GM18909 (cell line): ENCODE results near the gene PLXDC1.
"Not testable (repeated sequence)": the region's sequence is repeated elsewhere in the genome, so short reads cannot be mapped to it uniquely, and the experiment has no call there.

ENCODE experiments used
- ATAC-seq: cut with Tn5 transposase; IDR thresholded peaks from one replicate; pipeline ENCODE4 v1.9.1; 2021; ENCODE audit warnings: mild to moderate bottlenecking; ENCODE audit not compliant: unreplicated experiment, poor library complexity

The PLXDC1 gene

DNA sequence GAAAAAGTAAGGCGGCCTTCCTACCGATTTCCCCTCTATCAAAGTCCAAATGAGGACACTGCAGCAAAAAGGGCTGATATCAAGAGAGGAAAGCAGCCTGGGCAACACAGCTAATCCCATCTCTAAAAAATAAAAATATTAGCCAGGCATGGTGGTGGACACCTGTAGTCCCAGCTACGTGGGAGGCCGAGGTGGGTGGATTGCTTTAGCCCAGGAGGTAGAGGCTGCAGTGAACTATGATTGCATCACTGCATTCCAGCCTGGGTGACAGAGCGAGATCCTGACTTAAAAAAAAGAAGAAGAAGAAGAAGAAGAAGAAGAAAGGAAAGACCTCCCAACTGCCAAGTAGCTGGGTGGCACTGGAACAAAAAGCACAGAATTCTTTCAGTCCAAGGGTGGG, 31.6 kb upstream of the PLXDC1 start:
- ATAC-seq, result no peak

- no peak for ATAC-seq
Measured at GRCh38 chr17:39181303-39181702, 29.9 kb upstream of the PLXDC1 start.

- no peak for ATAC-seq
Measured at GRCh38 chr17:39178536-39178935, 27.1 kb upstream of the PLXDC1 start.

GRCh38 chr17:39177256-39177655, 25.8 kb upstream of the PLXDC1 start:
- ATAC-seq, result no peak

DNA sequence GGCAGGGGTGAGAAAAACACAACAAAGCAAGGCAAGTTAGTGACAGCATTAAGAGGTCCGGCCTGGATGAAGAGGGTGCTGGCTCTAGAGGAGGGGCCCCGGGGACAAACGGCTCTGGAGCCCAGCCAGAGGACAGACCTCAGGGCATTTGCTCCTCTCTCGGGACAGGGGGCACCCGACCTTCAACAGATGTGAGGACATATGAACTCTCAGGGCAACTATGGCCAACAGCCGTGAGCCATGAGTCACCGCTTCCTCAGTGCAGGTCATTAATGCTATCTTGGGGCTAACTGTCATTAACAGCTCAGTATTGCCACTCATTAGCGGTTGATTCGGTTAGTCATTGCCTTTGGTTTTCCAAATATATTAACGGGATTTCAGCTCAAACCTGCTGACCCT, 24.3 kb upstream of the PLXDC1 start:
- no peak for ATAC-seq

DNA sequence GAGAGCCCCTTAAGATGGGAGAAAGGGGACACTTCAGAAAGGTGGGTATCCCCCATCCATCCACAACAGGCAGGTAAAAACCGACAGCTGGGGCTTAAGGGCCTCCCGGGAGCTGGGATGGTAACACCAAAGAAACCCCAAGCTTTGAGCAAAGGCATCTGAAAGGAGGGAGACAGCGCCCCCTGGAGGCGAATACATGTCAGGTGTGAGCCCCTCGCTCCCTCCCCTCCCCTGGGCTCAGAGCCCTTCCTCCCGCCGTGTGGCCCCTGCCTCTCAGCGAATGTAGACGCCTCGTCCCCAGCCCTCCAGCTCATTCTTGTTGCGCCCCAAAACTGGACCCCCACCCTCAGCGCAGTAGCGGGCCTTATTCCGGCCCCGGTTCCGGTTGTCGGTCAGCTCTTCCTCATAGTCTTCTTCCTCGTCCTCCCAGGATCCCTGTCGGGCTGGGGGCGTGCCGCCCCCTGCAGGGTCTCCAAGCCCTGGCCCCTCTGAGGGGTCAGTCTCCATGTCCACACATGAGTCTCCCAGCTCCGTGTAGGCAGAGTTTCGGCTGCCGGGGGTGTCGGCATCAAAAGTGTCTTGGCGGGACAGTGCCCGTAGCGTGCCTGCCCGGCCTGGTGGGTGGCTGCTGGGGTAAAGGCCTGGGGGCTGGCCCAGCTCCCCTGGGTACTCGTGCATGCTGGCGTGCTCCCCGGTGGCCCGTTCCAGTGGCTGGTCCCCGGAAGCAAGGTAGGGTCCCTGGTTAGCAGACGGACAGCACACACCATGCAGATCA, 23.7 kb upstream of the PLXDC1 start:
- no peak for ATAC-seq

DNA sequence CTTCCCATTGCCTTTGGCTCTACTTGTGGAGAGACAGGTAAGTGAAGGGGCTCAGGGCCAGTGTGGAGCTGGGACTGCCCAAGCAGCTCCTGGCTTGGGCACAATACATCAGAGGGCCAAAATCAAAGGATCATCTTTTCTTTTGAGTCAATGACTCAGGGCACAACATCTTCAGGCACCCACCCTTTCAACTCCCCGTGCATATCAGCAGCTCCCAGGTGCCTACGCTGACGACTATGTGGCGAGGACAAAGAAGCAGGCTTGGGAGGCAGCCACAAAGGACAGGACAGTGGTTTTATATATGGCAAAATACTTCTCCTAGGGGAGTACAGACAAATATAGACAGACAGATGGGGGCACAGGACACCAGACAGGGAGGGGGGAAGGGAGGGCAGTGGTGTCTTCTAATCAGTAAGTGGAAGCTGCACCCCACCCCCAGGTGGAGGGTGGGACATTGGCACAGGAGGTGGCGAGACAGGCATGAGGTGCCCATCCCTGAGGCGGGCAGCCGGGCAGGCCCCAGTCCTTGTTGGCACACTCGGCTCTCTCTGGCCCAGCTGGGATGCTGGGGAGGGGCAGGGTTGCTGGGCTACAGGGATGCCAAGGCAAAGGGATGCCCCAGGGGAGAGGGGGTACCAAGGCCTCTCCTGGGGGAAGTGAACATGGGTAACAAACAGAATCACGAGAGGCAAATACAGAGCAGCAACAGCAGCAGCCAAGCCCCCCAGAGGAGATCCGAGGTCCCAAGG, 22.3 kb upstream of the PLXDC1 start:
- no peak for ATAC-seq

DNA sequence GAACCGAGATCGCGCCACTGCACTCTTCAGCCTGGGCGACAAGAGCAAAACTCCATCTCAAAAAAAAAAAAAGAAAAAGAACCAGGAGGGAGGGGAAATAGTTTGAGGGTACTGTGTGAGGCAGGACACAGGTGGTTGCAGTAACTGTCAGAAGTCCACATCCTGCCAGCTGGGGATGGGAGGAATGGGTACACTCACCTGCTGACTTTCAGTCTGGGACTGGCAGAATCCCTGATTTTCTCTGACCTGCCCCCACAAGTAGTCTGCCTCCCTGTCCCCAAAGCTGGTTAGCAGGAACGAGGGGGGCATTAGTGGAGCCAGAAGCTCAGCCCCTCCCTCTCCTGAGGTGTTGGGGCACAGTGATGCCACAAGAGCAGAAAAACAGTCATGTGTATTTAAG, 21.6 kb upstream of the PLXDC1 start:
- no peak for ATAC-seq

DNA sequence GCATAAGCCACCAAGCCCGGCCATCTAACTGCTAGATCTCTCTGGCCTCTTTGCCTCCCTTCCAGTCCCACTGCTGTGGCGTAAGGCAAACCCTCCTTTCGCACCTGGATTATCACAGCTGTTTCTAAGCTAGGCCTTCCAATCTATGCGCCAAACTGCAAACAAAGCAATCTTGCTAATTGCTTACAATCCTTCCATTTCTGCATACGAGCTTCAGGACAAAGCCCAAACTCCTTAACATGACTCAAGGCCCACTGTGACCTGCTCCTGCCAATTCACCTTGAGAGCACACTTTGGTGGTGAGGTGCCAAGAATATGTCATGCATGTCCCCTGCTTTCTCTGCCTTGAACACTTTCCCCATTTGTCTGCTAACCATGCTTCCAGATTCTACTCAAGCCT, 20.5 kb upstream of the PLXDC1 start:
- no peak for ATAC-seq

GRCh38 chr17:39170558-39170957, 19.1 kb upstream of the PLXDC1 start:
- no peak for ATAC-seq

- ATAC-seq, result no peak
Measured at GRCh38 chr17:39170109-39170508, 18.7 kb upstream of the PLXDC1 start.

DNA sequence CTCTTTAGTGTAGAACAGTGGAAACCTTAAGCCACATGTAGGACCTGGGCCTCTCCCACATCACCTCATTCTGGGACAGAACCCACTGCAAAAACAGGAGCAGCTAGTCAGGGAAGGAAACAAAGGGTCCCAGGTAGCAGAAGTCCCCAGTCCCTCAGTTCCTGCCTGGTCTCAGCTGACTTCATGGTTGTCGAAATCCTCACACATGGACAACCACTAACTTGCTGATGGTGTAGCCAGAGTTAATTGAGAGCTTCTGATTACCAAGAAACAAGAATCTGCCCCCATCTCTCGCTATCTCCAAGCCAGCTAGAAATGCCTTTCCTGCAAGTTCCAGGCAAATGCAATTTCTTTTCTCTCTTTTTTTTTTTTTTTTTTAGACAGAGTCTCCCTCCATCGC, 18.1 kb upstream of the PLXDC1 start:
- ATAC-seq, result no peak

GRCh38 chr17:39169101-39169500, 17.7 kb upstream of the PLXDC1 start:
- no peak for ATAC-seq

DNA sequence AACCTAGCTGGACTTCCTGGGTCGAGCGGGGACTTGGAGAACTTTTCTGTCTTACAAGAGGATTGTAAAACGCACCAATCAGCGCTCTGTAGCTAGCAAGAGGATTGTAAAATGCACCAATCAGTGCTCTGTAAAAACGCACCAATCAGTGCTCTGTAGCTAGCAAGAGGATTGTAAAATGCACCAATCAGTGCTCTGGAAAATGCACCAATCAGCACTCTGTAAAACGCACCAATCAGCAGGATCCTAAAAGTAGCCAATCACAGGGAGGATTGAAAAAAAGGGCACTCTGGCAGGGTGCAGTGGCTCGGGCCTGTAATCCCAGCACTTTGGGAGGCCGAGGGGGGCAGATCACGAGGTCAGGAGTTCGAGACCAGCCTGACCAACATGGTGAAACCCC, 17.1 kb upstream of the PLXDC1 start:
- not testable (repeated sequence) for ATAC-seq

- ATAC-seq, result no peak
Measured at GRCh38 chr17:39167476-39167875, 16.0 kb upstream of the PLXDC1 start.

DNA sequence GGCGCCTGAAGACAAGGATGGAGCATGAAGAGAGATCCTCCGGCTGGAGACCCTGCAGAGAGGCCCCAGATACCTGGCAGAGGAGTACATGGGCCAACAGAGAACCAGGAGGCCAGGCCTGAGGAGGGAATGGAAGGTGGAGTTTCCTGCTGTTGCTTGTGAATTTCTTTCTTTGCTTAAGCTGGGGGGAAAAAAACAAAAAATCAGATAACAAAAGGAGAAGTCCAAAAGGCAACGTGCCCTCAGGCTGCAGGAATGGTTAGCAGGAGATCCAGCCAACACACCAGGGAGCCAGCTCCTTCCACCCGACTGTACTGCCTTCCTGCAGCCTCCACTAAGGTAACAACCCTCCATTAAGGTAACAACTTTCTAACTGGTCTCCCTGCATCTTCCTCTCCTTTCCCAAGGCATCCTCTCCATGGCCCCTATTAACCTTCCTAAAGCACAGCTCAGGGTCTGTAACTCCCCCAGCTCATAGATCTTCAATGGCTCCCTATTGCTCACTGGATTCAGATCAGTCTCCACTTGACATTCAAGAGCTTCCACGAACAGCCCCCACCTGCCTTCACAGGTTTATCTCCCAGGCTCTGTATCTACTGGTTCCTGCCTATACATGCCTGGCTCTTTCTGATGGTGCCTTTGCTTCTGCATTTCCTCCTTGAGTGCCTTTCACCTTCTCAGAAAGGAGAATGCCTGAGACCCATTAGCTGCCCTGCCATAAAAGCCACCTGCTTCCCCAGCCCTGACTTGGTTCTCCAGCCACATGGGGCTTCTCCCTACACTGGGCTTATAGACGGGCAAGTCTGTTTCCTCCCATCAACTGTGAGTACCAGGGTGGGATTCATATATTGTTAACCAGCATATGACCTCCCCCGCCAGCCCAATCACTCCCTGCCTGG, 15.2 kb upstream of the PLXDC1 start:
- no peak for ATAC-seq

- ATAC-seq, result no peak
Measured at GRCh38 chr17:39165841-39166349, 14.5 kb upstream of the PLXDC1 start, which contains the start of gene ARL5C. ARL5C (minus strand) TSS chr17:39166161; CDS start chr17:39165760, 401 bp downstream.

- ATAC-seq, result peak; percentile 4
Measured at GRCh38 chr17:39165178-39165840, 13.9 kb upstream of the PLXDC1 start.

- peak; percentile 79 for ATAC-seq
Measured at GRCh38 chr17:39164675-39165143, 13.3 kb upstream of the PLXDC1 start.

DNA sequence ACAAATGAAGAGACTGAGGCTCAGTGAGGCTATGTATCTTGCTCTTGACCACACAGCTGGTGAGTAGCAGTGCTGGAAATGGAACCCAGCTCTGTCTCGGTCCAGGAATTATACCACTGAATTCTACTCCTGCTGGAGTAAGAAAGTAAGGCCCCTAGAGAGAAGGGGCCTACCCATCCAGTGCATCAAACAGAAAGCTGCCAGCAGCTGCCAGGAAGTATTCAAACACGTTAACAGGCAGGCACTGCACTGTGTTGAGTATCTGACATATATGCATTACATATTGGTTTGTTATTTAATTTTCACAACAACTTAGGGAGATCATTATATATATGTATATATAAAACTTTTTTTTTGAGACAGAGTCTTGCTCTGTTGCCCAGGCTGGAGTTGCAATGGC, 10.5 kb upstream of the PLXDC1 start:
- ATAC-seq, result no peak
